M059J (cell line): ENCODE measurements around the gene MBTD1. TPM values are rescaled to one million over a fixed set of nuclear protein-coding genes. Genes with fewer than 3 reads are reported as not detected.
"Not testable (repeated sequence)": the region's sequence is repeated elsewhere in the genome, so short reads cannot be mapped to it uniquely, and the experiment has no call there.

Experiments
- DNase-seq: peaks from one replicate; pipeline ENCODE4 v3.0.0-alpha.2; 2012; ENCODE audit warnings: low read depth
- total RNA-seq: library from RNA; depleted of rRNA; stranded (reverse); fragments of >200 nt; shearing (Covaris generic); gene quantifications from 2 replicates; pipeline ENCODE4 v1.2.3, GENCODE V29; 2014

MBTD1 gene
- total RNA-seq, 1 experiment from 2014 or later, result 3.8 TPM

- DNase-seq, result no peak
Measured at GRCh38 chr17:51189162-51189561, 70.7 kb downstream of the MBTD1 start.

- DNase-seq, result no peak
Measured at GRCh38 chr17:51188271-51188833, 71.5 kb downstream of the MBTD1 start.

GRCh38 chr17:51185763-51186332 is 74.0 kb downstream of the MBTD1 start:
- DNase-seq, result no peak

GRCh38 chr17:51184124-51184523 is 75.7 kb downstream of the MBTD1 start:
- no peak for DNase-seq

GRCh38 chr17:51180486-51180885 is 79.4 kb downstream of the MBTD1 start:
- DNase-seq, result no peak

- not testable (repeated sequence) for DNase-seq
Measured at GRCh38 chr17:51172030-51172429, 87.8 kb downstream of the MBTD1 start.

- no peak for DNase-seq
Measured at GRCh38 chr17:51170736-51171135, 89.1 kb downstream of the MBTD1 start.

GRCh38 chr17:51169340-51169739 is 90.5 kb downstream of the MBTD1 start:
- no peak for DNase-seq

- DNase-seq, result peak; percentile 27
Measured at GRCh38 chr17:51166987-51167931, 92.6 kb downstream of the MBTD1 start.

GRCh38 chr17:51166198-51166986 is 93.5 kb downstream of the MBTD1 start, which contains the start of gene NME2:
Gene NME2 (plus strand): TSS chr17:51166411. CDS start chr17:51166831, 420 bp downstream.
- DNase-seq, result peak; percentile 85

GRCh38 chr17:51165680-51166197 is 94.1 kb downstream of the MBTD1 start:
- no peak for DNase-seq

- DNase-seq, result no peak
Measured at GRCh38 chr17:51164911-51165679, 94.8 kb downstream of the MBTD1 start.

- no peak for DNase-seq
Measured at GRCh38 chr17:51161541-51161940, 98.3 kb downstream of the MBTD1 start.

- no peak for DNase-seq
Measured at GRCh38 chr17:51159604-51160003, 100.2 kb downstream of the MBTD1 start.

GRCh38 chr17:51155416-51155815 is 104.4 kb downstream of the MBTD1 start:
- no peak for DNase-seq

- DNase-seq, result no peak
Measured at GRCh38 chr17:51154176-51154575, 105.7 kb downstream of the MBTD1 start.

- peak; percentile 99 for DNase-seq
Measured at GRCh38 chr17:51153210-51154072, 106.4 kb downstream of the MBTD1 start, which contains the start of gene NME1. Gene NME1 (plus strand): TSS chr17:51153559. CDS start chr17:51155655, 2,096 bp downstream.

GRCh38 chr17:51152766-51153209 is 107.1 kb downstream of the MBTD1 start:
- DNase-seq, result peak; percentile 33

GRCh38 chr17:51150932-51151331 is 108.9 kb downstream of the MBTD1 start:
- no peak for DNase-seq

- no peak for DNase-seq
Measured at GRCh38 chr17:51149163-51149562, 110.7 kb downstream of the MBTD1 start.
